ENCODE data around the gene MROH8.

The MROH8 gene

DNA sequence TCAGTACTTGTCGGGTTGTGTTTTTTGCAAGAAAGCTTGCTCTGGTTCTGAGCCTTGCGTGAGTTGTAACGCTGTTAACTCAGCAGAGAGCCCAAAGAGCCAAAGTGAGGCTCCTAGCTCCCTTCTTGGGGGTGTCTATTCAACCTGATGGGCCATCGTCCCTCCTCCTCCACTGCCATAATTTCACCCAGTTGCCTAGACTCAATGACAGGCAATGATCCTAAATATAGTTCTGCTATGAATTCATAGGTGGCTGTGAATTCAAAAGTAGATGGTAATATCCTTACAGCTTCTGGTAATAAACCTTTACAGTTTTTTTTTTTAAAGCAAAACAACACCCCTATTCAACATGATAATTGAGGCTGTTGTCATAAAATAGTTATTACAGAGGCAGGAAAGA is 42.7 kb upstream of the MROH8 start:
- no peak for DNase-seq (ENCODE audit: extremely low read depth, low read depth)
- TF ChIP-seq, protein P1, sequence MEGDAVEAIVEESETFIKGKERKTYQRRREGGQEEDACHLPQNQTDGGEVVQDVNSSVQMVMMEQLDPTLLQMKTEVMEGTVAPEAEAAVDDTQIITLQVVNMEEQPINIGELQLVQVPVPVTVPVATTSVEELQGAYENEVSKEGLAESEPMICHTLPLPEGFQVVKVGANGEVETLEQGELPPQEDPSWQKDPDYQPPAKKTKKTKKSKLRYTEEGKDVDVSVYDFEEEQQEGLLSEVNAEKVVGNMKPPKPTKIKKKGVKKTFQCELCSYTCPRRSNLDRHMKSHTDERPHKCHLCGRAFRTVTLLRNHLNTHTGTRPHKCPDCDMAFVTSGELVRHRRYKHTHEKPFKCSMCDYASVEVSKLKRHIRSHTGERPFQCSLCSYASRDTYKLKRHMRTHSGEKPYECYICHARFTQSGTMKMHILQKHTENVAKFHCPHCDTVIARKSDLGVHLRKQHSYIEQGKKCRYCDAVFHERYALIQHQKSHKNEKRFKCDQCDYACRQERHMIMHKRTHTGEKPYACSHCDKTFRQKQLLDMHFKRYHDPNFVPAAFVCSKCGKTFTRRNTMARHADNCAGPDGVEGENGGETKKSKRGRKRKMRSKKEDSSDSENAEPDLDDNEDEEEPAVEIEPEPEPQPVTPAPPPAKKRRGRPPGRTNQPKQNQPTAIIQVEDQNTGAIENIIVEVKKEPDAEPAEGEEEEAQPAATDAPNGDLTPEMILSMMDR (IDR thresholded peaks at IDR 0.05; ENCODE audit: low read depth, low read length, missing control alignments): no peak
- no peak overlapping the region for H3K4me3 ChIP-seq (replicated peaks; ENCODE audit: low read depth, low read length)

DNA sequence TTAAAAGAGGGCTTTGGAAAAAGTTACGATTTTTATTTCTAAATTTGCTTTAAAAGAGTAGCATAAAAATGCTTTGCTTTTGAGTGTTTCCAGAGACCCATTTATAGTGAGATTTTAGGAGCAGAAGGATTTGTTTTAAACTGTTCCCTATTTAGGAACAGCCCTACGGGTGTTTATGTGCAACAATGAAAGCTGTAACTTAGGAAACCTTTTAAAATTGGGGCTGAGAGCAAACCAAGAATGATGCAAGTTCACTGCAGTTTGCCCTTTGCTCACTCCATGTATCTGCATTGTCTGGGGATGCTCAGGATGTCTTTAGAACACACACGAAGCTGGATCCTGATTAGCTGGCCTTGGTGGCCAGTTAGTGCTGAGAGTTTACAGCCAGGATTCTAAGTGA is 41.4 kb upstream of the MROH8 start:
- DNase-seq (ENCODE audit: extremely low read depth, low read depth): no peak
- TF ChIP-seq, protein P1 (IDR thresholded peaks at IDR 0.05; ENCODE audit: low read depth, low read length, missing control alignments): no peak
- no peak overlapping the region for H3K4me3 ChIP-seq (replicated peaks; ENCODE audit: low read depth, low read length)

DNA sequence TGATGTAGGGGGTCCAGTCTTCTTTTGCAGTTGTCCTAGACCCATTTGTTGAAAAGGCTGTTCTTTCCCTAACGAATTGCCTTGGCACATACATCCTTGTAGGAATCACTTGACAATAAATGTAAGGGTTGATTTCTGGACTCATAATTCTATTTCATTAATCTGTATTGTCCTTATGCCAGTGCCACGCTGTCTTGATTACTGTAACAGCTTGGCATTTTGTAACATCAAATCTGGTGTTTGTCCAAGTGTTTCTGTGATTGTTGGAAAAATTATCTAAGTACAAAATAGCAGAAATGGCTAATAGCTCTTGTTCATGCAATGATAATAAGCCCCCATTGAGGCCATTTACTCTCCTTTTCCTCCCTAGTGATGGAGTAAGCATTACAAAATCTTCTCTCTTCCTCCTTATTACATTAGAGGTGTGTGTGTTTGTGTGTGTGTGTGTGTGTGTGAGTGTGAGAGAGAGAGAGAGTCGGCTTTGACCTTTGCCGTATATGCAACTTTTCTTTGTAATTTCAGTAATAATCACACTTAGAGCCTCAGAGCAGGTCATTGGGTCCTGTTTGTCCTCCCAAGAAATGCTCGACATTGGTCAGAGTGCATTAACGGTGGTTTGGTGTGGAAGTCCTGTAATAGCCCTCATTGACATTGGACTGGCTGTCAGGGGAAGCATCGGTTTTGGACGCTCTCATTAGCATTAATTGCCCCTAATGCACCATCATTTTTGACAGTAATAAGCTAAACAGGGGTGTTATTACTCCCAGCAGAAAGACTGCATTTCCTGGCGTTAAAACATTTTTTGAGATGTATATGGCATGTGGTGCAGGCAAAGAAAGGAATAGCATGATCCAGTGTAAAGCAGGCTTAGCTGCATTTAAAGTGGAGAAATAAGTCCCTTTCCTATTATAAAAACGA is 40.7 kb upstream of the MROH8 start:
- TF ChIP-seq, protein P1 (IDR thresholded peaks at IDR 0.05; ENCODE audit: low read depth, low read length, missing control alignments): no peak
- no peak overlapping the region for H3K4me3 ChIP-seq (replicated peaks; ENCODE audit: low read depth, low read length)
- no peak for DNase-seq (ENCODE audit: extremely low read depth, low read depth)

DNA sequence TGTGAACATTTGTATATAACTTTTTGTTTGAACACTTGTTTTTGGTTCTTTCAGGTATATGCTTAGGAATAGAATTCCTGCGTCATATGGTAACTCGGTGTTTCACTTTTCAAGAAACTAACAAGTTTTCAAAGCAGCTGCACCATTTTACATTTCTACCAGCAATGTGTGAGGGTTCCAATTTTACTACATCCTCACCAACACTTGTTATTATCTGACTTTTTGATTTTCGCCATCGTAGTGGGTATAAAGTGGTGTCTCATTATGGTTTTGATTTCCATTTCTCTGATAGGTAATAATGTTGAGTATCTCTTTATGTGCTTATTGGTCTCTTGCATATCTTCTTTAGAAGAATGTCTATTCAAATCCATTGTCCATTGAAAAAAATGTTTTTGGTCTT is 39.6 kb upstream of the MROH8 start:
- no peak overlapping the region for H3K4me3 ChIP-seq (replicated peaks; ENCODE audit: low read depth, low read length)
- no peak for DNase-seq (ENCODE audit: extremely low read depth, low read depth)
- TF ChIP-seq, protein P1 (IDR thresholded peaks at IDR 0.05; ENCODE audit: low read depth, low read length, missing control alignments): no peak

DNA sequence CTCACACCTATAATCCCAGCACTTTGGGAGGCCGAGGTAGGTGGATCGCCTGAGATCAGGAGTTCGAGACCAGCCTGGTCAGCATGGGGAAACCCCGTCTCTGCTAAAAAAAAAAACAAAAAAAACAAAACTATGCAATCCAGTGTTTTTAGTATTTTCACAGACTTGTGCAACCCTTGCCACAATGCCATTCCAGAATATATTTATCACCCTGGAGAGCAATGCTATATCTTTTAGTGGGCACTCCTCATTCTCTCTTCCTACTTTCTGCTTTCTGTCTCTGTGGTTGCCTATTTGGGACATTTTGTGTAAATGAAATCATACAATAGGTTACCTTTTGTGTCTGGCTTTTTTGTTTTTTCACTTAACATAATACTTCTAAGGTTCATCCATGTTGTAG is 39.1 kb upstream of the MROH8 start:
- no peak overlapping the region for H3K4me3 ChIP-seq (replicated peaks; ENCODE audit: low read depth, low read length)
- TF ChIP-seq, protein P1 (IDR thresholded peaks at IDR 0.05; ENCODE audit: low read depth, low read length, missing control alignments): no peak
- no peak for DNase-seq (ENCODE audit: extremely low read depth, low read depth)

DNA sequence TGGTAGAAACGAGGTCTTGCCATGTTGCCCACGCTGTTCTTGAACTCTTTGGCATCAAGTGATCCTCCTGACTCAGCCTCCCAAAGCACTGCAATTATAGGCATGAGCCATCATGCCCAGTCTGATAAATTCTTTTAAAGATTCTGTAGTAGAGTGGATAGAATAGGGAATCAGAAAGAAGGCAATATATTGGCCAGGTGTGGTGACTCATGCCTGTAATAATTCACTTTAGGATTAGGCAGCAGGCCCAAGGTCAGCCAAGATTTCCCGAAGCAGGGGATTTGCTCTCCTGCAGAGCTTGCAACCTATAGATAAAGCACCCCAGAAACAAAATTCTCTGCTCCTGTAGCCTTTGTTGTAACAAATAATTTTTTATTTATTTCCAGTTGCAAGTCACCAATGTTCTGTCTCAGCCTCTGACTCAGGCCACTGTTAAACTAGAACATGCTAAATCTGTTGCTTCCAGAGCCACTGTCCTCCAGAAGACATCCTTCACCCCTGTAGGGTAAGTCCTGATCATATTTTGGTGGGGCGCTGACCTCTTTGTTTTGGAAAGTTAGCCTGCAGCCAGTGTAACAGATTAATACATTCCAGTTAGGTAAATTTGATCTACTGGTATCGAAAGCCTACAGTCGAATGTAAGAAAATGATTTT is 30.4 kb upstream of the MROH8 start:
- TF ChIP-seq, protein P1 (IDR thresholded peaks at IDR 0.05; ENCODE audit: low read depth, low read length, missing control alignments): no peak
- no peak for DNase-seq (ENCODE audit: extremely low read depth, low read depth)
- no peak overlapping the region for H3K4me3 ChIP-seq (replicated peaks; ENCODE audit: low read depth, low read length)
